Heart right ventricle (tissue), 16 donors: ENCODE measurements around the gene DNAH17. TPM values are rescaled to one million over a fixed set of nuclear protein-coding genes. Genes with fewer than 3 reads are reported as not detected.

Experiments used
- ATAC-seq, 8 donors: fragments of 200-7000 bp; cut with Tn5 transposase; one replicate each; pipeline ENCODE4 v1.9.1; 2020; ENCODE audit warnings: mild to moderate bottlenecking in 8 of 8, moderate library complexity in 8 of 8, moderate number of reproducible peaks in 1 of 8
- DNase-seq, 2 donors: peaks; one replicate each; pipeline ENCODE4 v3.0.0-alpha.2; 2020
- H3K27ac ChIP-seq, 10 donors: fragments of 200-600 bp; sonication (generic) in 2 of 10; one replicate each; pipeline versions ENCODE4 v1.5.0 to v1.8.0; 2020 to 2022; ENCODE audit warnings: mild to moderate bottlenecking in 3 of 10
- H3K27me3 ChIP-seq, 7 donors: fragments of 200-600 bp; one replicate each; pipeline ENCODE4 v1.8.0; 2021 to 2022; ENCODE audit warnings: mild to moderate bottlenecking in 2 of 7
- H3K36me3 ChIP-seq, 9 donors: fragments of 200-600 bp; sonication (generic) in 1 of 9; one replicate each; pipeline versions ENCODE4 v1.5.0 to v1.8.0; 2020 to 2022; ENCODE audit warnings: mild to moderate bottlenecking in 2 of 9
- H3K4me1 ChIP-seq, 9 donors: fragments of 200-600 bp; sonication (generic) in 1 of 9; one replicate each; pipeline versions ENCODE4 v1.5.0 to v1.8.0; 2020 to 2022; ENCODE audit warnings: mild to moderate bottlenecking in 4 of 9
- H3K4me3 ChIP-seq, 10 donors: fragments of 200-600 bp; sonication (generic) in 2 of 10; one replicate each; pipeline versions ENCODE4 v1.5.0 to v1.8.0; 2020 to 2022; ENCODE audit warnings: mild to moderate bottlenecking in 7 of 10, moderate library complexity in 2 of 10
- H3K9me3 ChIP-seq, 11 donors: fragments of 200-600 bp in 10 of 11; sonication (generic) in 2 of 11; one replicate each; pipeline versions ENCODE4 v1.5.0 to v1.8.0; 2013 to 2022; ENCODE audit warnings: mild to moderate bottlenecking in 2 of 11, control low read depth in 1 of 11, moderate library complexity in 1 of 11
- WGBS, 2 donors: extraction: QIAGEN DNeasy Blood & Tissue Kit; methylation state at CpG; one replicate each; pipeline ENCODE4 v1.1.7; 2013; ENCODE audit warnings: inconsistent platforms in 1 of 2; 5-methylcytosine and 5-hydroxymethylcytosine counted together
- intact Hi-C, 10 donors: fragments of 100-400 bp; cut with DNase I; formaldehyde crosslinking; loops; one replicate each; pipeline versions ENCODE4 v1.11.1 to v1.14.2; 2022
- polyA plus RNA-seq, 2 donors: library from polyadenylated mRNA; stranded (reverse); fragments of 200-250 nt; gene quantifications; one replicate each; pipeline ENCODE4 v1.2.3, GENCODE V29; 2013
- total RNA-seq, 10 donors: library from RNA; stranded (reverse); fragmentation: NEBNext Ultra II Directional in 3 of 10; extraction: Animal tissue kit (Norgen Biotek cat#: 25700) in 3 of 10; gene quantifications; one replicate each; pipeline versions ENCODE4 v1.2.1 to v1.2.4, GENCODE V29; 2021 to 2023
- TF ChIP-seq, protein P1 (sequence below), 9 donors: fragments of 200-600 bp; sonication (generic) in 2 of 9; IDR thresholded peaks; one replicate each; pipeline versions ENCODE4 v1.5.0 to v1.8.0; 2021 to 2022; ENCODE audit warnings: antibody characterized with exemption in 9 of 9, mild to moderate bottlenecking in 5 of 9, moderate library complexity in 1 of 9
- donor health status: Arrhythmogenic right ventricular cardiomyopathy.
- donor health status: ischemic (EF 13 %, LVEDD 7.1; RV severe dilation, severe dysfunction).
- donor health status: healthy with polysubstance abuse.
- donor health status: DM: no; HTN: yes; CAD: no.
- donor health status: DM: no; HTN: no; CAD: no.
- donor health status: ischemic (EF 25% LVEDD 6.9; RV normal size, moderate dysfunction).
- donor health status: ischemic (EF 25% LVEDD 5.7; RV mildly dilated, moderate dysfunction).
- donor health status: healthy.
- donor health status: DM: yes; HTN: yes; CAD: no.
- donor health status: Ischemic cardiomyopathy.
- donor health status: ischemic (EF 35%, LVEDD 5.7; RV mildly dilated, moderate dysfunction).
- donor health status: nonischemic (EF 11% LVEDD 7.7; RV severe dilation, severe dysfunction).
- donor health status: DM: yes; HTN: yes; CAD: no.
- donor health status: PGD.
- donor health status: ischemic (EF 29% LVEDD 5.4; RV normal size, mild dysfunction).
- donor health status: nonischemic (EF 23%, LVEDD 6.1; RV moderate dilation, normal function).

The DNAH17 gene
- total and polyA plus RNA-seq, 12 donors = 0.05 to 0.30 (median 0.09) TPM; not detected in 4

DNA sequence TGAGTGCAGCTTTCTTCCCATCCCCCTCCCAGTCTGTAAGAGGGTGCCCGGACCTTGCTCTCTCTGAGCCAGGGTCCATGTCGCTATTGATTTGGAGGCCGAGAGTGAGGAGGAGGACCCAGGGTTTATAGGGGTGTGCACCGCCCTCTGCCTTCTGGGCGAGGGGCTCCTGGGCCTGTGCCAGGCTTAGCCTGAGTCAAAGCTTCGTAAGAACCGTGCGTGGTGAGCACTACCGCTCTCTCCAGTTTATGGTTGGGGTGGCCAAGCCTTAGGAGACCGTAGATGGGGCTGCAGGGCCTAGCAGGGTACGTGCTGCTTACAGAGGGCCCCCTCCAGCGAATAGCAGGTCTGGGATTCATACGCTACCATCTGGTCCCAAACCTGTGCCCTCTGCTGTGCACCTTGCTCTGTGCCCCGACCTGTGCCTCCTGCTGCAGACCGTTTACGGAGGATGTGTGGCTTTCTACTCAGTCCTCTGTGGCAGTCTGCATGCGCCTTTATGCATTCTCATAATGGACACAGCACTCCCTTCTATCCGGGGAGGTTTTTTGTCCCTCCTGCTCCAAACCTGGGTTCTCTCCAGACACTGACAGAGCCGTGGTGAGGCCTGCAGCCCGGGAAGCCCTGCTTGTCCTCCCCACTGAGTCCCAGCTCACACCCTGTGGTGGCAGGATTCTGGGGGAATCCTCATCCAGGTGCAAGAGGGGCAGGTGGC, 144.0 kb downstream of the DNAH17 start:
- WGBS, 2 donors = 72 to 75% methylated on average over 20 of the region's 20 CpGs
- Histone ChIP-seq H3K27ac (no peak overlapping the region), H3K4me3 (no peak overlapping the region), H3K9me3 (no peaks in the 10 kb centered on the region), H3K36me3 (peaks cover 0 to 20% (median 0%) of the 10 kb centered on the region in 9 donors), H3K27me3 (peaks cover 0 to 18% (median 0%) of the 10 kb centered on the region in 7 donors), H3K4me1 (no peaks in the 10 kb centered on the region)
- ATAC-seq (peak in 1 of 8 donors; percentile 31), DNase-seq (no peak)
- TF ChIP-seq, protein P1, sequence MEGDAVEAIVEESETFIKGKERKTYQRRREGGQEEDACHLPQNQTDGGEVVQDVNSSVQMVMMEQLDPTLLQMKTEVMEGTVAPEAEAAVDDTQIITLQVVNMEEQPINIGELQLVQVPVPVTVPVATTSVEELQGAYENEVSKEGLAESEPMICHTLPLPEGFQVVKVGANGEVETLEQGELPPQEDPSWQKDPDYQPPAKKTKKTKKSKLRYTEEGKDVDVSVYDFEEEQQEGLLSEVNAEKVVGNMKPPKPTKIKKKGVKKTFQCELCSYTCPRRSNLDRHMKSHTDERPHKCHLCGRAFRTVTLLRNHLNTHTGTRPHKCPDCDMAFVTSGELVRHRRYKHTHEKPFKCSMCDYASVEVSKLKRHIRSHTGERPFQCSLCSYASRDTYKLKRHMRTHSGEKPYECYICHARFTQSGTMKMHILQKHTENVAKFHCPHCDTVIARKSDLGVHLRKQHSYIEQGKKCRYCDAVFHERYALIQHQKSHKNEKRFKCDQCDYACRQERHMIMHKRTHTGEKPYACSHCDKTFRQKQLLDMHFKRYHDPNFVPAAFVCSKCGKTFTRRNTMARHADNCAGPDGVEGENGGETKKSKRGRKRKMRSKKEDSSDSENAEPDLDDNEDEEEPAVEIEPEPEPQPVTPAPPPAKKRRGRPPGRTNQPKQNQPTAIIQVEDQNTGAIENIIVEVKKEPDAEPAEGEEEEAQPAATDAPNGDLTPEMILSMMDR (IDR thresholded peaks at IDR 0.05) = no peak
- intact Hi-C loops = no loop called here

DNA sequence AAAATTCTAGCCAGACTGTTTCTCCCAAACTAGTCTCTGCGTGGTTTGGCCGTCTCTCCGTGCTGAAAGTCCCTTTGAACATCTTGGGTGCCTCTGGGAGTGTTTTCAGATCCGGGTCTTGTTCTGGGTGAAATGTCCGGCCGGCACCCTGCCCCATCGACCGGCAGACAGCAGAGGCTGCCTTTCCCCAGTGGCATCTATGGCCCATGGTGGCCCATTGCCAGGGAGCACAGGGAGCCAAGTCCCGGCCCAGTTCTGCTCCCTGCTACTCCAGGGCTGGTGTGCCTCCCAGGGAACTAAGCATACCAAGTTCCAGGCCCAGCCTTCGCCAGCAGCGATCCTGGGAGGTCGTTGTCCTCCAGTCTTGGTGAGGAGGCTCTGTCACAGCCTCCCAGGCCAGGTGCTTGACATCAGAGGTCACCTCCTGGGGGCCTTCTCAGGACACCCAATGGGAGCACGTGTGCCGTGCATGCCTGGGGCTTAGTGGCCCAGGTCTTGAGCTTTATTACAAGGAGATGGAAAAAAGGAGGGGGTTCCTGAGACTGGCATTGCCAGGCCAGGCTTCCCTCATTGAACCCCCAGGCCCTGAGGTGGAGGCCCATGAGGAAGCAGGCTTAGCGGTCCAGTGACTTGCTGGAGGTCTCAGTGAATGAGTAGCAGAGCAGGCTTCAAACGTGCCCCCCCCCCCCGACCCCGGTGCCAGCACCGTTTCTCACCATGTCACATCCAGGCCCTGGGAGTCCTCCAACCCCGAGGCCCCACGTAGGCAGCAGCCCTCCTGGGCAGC, 144.8 kb downstream of the DNAH17 start:
- DNase-seq = no peak
- H3K9me3 ChIP-seq = no peaks in the 10 kb centered on the region

DNA sequence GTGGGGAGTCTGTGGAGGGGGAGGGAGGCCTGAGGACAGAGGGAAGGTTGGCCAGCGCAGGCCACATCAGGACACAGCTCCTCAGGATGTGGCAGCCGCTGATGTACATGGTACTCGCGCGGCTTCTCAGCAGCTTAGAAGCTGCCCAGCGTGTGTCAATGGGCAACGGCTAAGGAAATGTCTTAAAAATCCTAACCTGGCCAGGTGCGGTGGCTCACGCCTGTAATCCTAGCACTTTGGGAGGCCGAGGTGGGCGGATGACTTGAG, 145.6 kb downstream of the DNAH17 start:
- H3K9me3 ChIP-seq = no peaks in the 10 kb centered on the region
- H3K4me1 ChIP-seq = no peaks in the 10 kb centered on the region
- DNase-seq (no peak), ATAC-seq (no peak)
- 85 to 88% methylated on average over 11 of the region's 11 CpGs for WGBS, 2 donors
- H3K36me3 ChIP-seq = peaks cover 0 to 35% (median 1%) of the 10 kb centered on the region in 9 donors
- no peak overlapping the region for H3K4me3 ChIP-seq
- TF ChIP-seq, protein P1 (IDR thresholded peaks at IDR 0.05) = no peak
- no peak overlapping the region for H3K27ac ChIP-seq
- intact Hi-C loops = no loop called here
- H3K27me3 ChIP-seq = peaks cover 0 to 4% (median 0%) of the 10 kb centered on the region in 7 donors

More for the DNA sequence above, 144.8 kb downstream of the DNAH17 start:
- Histone ChIP-seq H3K27ac (no peak overlapping the region), H3K4me1 (no peaks in the 10 kb centered on the region), H3K27me3 (peaks cover 0 to 11% (median 0%) of the 10 kb centered on the region in 7 donors), H3K4me3 (no peak overlapping the region), H3K36me3 (peaks cover 0 to 27% (median 0%) of the 10 kb centered on the region in 9 donors)
- WGBS, 2 donors = 67 to 70% methylated on average over 18 to 20 of the region's 21 CpGs
- peak in 4 of 8 donors; percentile 7 to 35 (median 22) for ATAC-seq
- TF ChIP-seq, protein P1 (IDR thresholded peaks at IDR 0.05) = no peak
- intact Hi-C loops = no loop called here

DNA sequence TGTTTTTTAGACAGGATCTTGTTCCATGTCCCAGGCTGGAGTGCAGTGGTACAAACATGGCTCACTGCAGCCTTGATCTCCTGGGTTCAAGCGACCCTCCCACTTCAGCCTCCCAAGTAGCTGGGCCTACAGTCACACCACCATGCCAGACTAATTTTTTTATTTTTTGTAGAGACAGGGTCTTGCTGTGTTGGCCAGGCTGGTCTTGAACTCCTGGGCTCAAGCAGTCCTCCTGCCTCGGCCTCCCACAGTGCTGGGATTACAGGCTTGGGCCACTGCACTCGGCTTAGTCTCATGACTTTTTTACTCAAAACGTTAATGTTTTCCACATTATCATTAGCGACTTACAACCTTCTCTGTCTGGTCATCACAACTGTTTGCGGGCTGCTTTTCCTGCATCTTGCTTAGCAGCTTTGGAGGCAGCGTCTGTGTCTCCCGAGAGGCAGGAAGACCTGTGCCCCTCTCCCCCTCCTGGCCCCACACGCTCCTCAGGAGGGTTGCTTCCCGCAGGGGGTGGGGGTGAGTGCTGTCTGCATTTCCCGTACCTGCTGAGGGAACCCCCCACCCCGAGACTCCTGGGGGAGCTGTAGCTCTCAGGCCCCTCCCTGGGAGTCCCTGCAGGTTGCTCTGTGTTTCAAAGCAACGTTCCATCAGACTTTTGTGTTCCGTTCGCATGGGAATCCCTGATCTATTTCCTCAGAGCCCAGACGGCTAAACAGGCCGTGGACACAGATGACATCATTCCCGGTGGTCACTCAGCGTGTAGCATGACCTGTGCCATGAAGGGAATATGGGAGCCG, 146.1 kb downstream of the DNAH17 start:
- Histone ChIP-seq H3K4me1 (peaks cover 0 to 3% (median 0%) of the 10 kb centered on the region in 9 donors), H3K4me3 (no peak overlapping the region), H3K27me3 (no peaks in the 10 kb centered on the region), H3K27ac (no peak overlapping the region), H3K36me3 (peaks cover 0 to 41% (median 5%) of the 10 kb centered on the region in 9 donors), H3K9me3 (no peaks in the 10 kb centered on the region)
- DNase-seq (no peak), ATAC-seq (no peak)
- TF ChIP-seq, protein P1 (IDR thresholded peaks at IDR 0.05) = no peak
- intact Hi-C loops = no loop called here
- whole genome bisulfite sequencing, 2 donors = 42 to 50% methylated on average over 20 of the region's 20 CpGs
